Right lobe of liver (tissue), 6 donors: Measurements from ENCODE around the gene ZNF773. TPM values are rescaled to one million over a fixed set of nuclear protein-coding genes. Genes with fewer than 3 reads are reported as not detected.

Experiments used
- ATAC-seq, 4 donors: fragments of 200-7000 bp; cut with Tn5 transposase; one replicate each; pipeline ENCODE4 v1.9.1; 2020; ENCODE audit warnings: mild to moderate bottlenecking in 4 of 4, moderate library complexity in 4 of 4
- DNase-seq, 3 donors: peaks; one replicate each; pipeline ENCODE4 v3.0.0-alpha.2; 2020
- H3K27ac ChIP-seq, 3 donors: fragments of 200-600 bp; one replicate each; pipeline ENCODE4 v1.8.0; 2022
- H3K27me3 ChIP-seq, 2 donors: fragments of 200-600 bp; one replicate each; pipeline ENCODE4 v1.8.0; 2022
- H3K36me3 ChIP-seq, 4 donors: fragments of 200-600 bp; sonication (generic) in 1 of 4; one replicate each; pipeline versions ENCODE4 v1.5.1 to v1.8.0; 2017 to 2022; ENCODE audit warnings: control low read depth in 1 of 4
- H3K4me1 ChIP-seq, 4 donors: fragments of 200-600 bp; sonication (generic) in 1 of 4; one replicate each; pipeline versions ENCODE4 v1.5.1 to v1.8.0; 2017 to 2022; ENCODE audit warnings: control low read depth in 1 of 4
- H3K4me3 ChIP-seq, 3 donors: fragments of 200-600 bp; one replicate each; pipeline ENCODE4 v1.8.0; 2022
- H3K9me3 ChIP-seq, 4 donors: fragments of 200-600 bp; sonication (generic) in 1 of 4; one replicate each; pipeline versions ENCODE4 v1.5.1 to v1.8.0; 2017 to 2022; ENCODE audit warnings: control low read depth in 1 of 4
- CTCF ChIP-seq, 4 donors: fragments of 200-600 bp in 3 of 4; fragments of 450-650 bp in 1 of 4; IDR thresholded peaks; one replicate each; pipeline versions ENCODE4 v1.5.1 to v1.8.0; 2016 to 2022; ENCODE audit warnings: antibody characterized with exemption in 4 of 4, mild to moderate bottlenecking in 2 of 4
- POLR2A ChIP-seq: fragments of 450-650 bp; IDR thresholded peaks from one replicate; pipeline ENCODE4 v1.6.1; 2017; ENCODE audit warnings: antibody characterized with exemption, mild to moderate bottlenecking
- WGBS: methylation state at CpG from one replicate; pipeline ENCODE4 v1.1.6; 2018; ENCODE audit warnings: low coverage, low lambda C conversion rate; ENCODE audit not compliant: insufficient coverage; ENCODE audit errors: missing lambda C conversion rate; 5-methylcytosine and 5-hydroxymethylcytosine counted together
- intact Hi-C, 2 donors: fragments of 100-400 bp; cut with DNase I; formaldehyde crosslinking; loops; one replicate each; pipeline versions ENCODE4 v1.11.2 to v1.14.1; 2022
- total RNA-seq, 6 experiments: library from RNA; depleted of rRNA in 2 of 6; stranded (reverse); fragments of >200 nt in 2 of 6; fragmentation: NEBNext Ultra II Directional in 3 of 6; extraction: Animal tissue kit (Norgen Biotek cat#: 25700) in 3 of 6; gene quantifications; one replicate each; pipeline versions ENCODE4 v1.1.0 to v1.2.4, GENCODE V29; 2016 to 2023
- donor health status: DM: no; HTN: yes; CAD: no.
- donor health status: DM: no; HTN: no; CAD: no.
- donor health status: DM: no; HTN: no; CAD: no.
- donor health status: DM: no; HTN: yes; CAD: no.
- donor health status: DM: no; HTN: yes; CAD: no.

ZNF773 gene
- total RNA-seq, 6 experiments from 2014 or later = 1.3 to 4.1 (median 2.2) TPM

DNA sequence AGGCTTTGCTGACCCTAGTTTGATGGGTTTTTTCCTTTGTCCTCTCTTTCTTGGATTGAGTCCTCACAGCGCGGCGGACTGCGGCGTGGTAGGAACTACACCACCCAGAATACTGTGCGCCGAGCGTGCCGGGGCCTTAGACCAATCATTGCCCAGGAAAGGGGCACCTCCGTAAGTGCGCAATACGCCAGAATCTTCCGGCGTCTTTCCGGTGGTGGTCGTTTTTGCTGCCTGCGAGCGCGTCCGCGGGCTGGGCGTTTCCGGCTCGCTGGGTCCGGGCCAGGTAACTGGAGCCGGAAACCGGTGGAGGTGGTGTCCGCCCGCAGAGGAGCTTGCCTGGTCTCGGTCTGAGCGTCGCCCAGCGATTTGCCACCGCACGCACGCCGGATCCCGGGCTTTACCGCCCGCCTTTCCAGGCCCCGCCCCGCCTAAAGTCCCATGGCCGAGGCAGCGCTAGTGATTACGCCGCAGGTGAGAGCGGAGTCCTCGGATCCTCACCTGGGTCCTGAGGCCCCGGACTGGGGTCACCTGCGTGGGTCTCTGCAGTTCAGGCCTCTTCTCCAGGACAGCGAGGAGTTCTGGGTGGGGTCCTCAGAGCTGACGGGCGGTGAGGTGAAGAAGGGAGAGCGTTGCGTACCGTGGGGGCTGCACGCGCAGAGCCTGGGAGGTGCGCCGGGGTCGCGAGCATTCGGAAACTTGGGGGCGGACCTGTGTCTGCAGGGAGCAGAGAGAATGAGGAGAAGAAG, 27.6 kb downstream of the ZNF773 start, which contains the start of gene ZNF549:
Gene ZNF549, plus strand, starts transcription at position 221 of the 746 bp plus-strand sequence. Its CDS starts 218 bp downstream, at position 439.
- ATAC-seq = peak; percentile 99 to 100 (median 100)
- DNase-seq = peak; percentile 80 to 91 (median 87)
- 3% methylated on average over 38 of the region's 64 CpGs for WGBS
- intact Hi-C loops = no loop called here
- H3K9me3 ChIP-seq = peaks cover 0 to 19% (median 1%) of the 10 kb centered on the region in 4 donors
- H3K4me1 ChIP-seq = peaks cover 0 to 5% (median 0%) of the 10 kb centered on the region in 4 donors
- TF ChIP-seq POLR2A = no peak
- no peak for TF ChIP-seq CTCF (IDR thresholded peaks at IDR 0.05)
- peak within 1 kb of the TSS in 2 of 3 donors; percentile 31 to 47 for H3K27ac ChIP-seq
- no peaks in the 10 kb centered on the region for H3K27me3 ChIP-seq
- H3K4me3 ChIP-seq = peak within 1 kb of the TSS; percentile 54 to 75 (median 61)
- H3K36me3 ChIP-seq = peaks cover 0 to 3% (median 1%) of the 10 kb centered on the region in 4 donors

DNA sequence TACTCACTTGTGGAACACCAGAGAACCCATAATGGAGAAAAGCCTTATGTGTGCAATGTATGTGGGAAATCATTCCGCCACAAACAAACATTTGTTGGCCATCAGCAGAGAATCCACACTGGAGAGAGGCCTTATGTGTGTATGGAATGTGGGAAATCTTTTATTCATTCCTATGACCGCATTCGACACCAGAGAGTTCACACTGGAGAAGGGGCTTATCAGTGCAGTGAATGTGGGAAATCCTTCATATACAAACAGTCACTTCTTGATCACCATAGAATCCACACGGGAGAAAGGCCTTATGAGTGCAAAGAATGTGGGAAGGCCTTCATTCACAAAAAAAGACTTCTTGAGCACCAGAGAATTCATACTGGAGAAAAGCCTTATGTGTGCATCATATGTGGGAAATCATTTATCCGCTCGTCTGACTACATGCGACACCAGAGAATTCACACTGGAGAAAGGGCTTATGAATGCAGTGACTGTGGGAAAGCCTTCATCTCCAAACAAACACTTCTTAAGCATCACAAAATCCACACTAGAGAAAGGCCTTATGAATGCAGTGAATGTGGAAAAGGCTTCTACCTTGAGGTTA, 38.3 kb downstream of the ZNF773 start:
- 95% methylated on average over 7 of the region's 7 CpGs for WGBS
- TF ChIP-seq CTCF (IDR thresholded peaks at IDR 0.05) (no peak), POLR2A (no peak)
- peaks cover 0 to 67% (median 32%) of the 10 kb centered on the region in 4 donors for H3K9me3 ChIP-seq
- no peak overlapping the region for H3K27ac ChIP-seq
- H3K4me3 ChIP-seq = no peak overlapping the region
- ATAC-seq (no peak), DNase-seq (no peak)
- H3K4me1 ChIP-seq = no peaks in the 10 kb centered on the region
- H3K27me3 ChIP-seq = no peaks in the 10 kb centered on the region
- H3K36me3 ChIP-seq = peaks cover 0 to 20% (median 0%) of the 10 kb centered on the region in 4 donors
- intact Hi-C loops = no loop called here

DNA sequence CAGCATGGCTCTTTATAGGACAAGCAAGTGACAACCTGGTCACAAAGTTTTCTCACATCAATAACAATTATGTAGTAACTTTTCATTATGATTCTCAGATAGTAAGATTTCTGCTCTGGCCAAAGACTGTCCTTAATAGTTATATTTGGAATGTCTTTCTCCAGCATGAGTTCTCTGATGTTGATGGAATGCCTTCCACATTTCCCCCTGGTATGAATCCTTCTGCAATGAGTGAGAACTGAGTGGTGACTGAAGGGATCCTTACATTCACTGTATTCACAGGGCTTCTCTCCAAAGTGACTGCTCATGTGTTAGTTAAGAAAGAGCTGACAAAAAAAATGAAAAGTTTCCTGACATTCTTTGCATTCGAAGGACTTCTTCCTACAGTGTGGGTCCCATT, 46.8 kb downstream of the ZNF773 start:
- no peak for TF ChIP-seq CTCF (IDR thresholded peaks at IDR 0.05)
- no peak for TF ChIP-seq POLR2A
- Histone ChIP-seq H3K27ac (no peak overlapping the region), H3K4me1 (no peaks in the 10 kb centered on the region), H3K9me3 (peaks cover 0 to 53% (median 38%) of the 10 kb centered on the region in 4 donors), H3K4me3 (no peak overlapping the region), H3K36me3 (peaks cover 0 to 50% (median 20%) of the 10 kb centered on the region in 4 donors), H3K27me3 (no peaks in the 10 kb centered on the region)
- WGBS = 86% methylated on average over 1 of the region's 1 CpG
- no peak for DNase-seq
- ATAC-seq = no peak
- intact Hi-C loops = no loop called here

- H3K36me3 ChIP-seq = peaks cover 0 to 55% (median 37%) of the 10 kb centered on the region in 4 donors
- TF ChIP-seq CTCF (IDR thresholded peaks at IDR 0.05) (no peak), POLR2A (no peak)
- 100% methylated on average over 1 of the region's 2 CpGs for WGBS
- ATAC-seq (no peak), DNase-seq (no peak)
- H3K27me3 ChIP-seq = no peaks in the 10 kb centered on the region
- no peaks in the 10 kb centered on the region for H3K4me1 ChIP-seq
- H3K9me3 ChIP-seq = peaks cover 0 to 19% (median 12%) of the 10 kb centered on the region in 4 donors
- intact Hi-C loops = no loop called here
- no peak overlapping the region for H3K27ac ChIP-seq
- no peak overlapping the region for H3K4me3 ChIP-seq
These were observed 52.7 kb downstream of the ZNF773 start for GRCh38 chr19:57552432-57552831.
